OCI-LY7 (cell line): ENCODE results near the gene RNF149. TPM values are rescaled to one million over a fixed set of nuclear protein-coding genes. Genes with fewer than 3 reads are reported as not detected.

Source experiments
- Bru-seq: library from RNA; stranded (reverse); fragments of 400-500 nt; gene quantifications from one replicate; lab custom pipeline; 2021; lab: Mats Ljungman, UMichigan
- BruChase-seq, 2 experiments: library from RNA; stranded (reverse); fragments of 400-500 nt; gene quantifications; one replicate each; lab custom pipeline; 2021; lab: Mats Ljungman, UMichigan
- BruUV-seq: library from RNA; stranded (reverse); fragments of 400-500 nt; replicated peaks from 2 replicates; lab custom pipeline; 2021; lab: Mats Ljungman, UMichigan
- CTCF ChIA-PET: fragments of 300-600 bp; sonication (Branson Sonifier 250); formaldehyde crosslinking; loops from one replicate; lab custom pipeline; 2022; ENCODE audit warnings: antibody characterized with exemption; ENCODE audit not compliant: unreplicated experiment; lab: Charles Lee
- POLR2A ChIA-PET: fragments of 300-600 bp; sonication (Branson Sonifier 250); formaldehyde crosslinking; loops from one replicate; lab custom pipeline; 2022; ENCODE audit warnings: antibody characterized with exemption; lab: Charles Lee
- DNase-seq: peaks from one replicate; pipeline ENCODE4 v3.0.0-alpha.2; 2015; ENCODE audit warnings: low spot score
- H2AFZ ChIP-seq: fragments of 200-600 bp; sonication (generic), shearing (Covaris generic); 2 replicates; pipeline ENCODE4 v1.6.1; 2014; ENCODE audit warnings: mild to moderate bottlenecking, antibody characterized with exemption, low read length, moderate library complexity
- H3K27ac ChIP-seq: fragments of 200-600 bp; sonication (generic); 2 replicates; pipeline ENCODE4 v1.5.1; 2014; ENCODE audit warnings: mixed run types, low read depth, mild to moderate bottlenecking, moderate library complexity, low read length, inconsistent platforms; ENCODE audit not compliant: poor library complexity, severe bottlenecking
- H3K36me3 ChIP-seq: fragments of 200-600 bp; sonication (generic); 2 replicates; pipeline ENCODE4 v1.6.1; 2014; ENCODE audit warnings: mild to moderate bottlenecking, antibody characterized with exemption, low read length, moderate library complexity, mixed read lengths; ENCODE audit not compliant: insufficient read depth
- H3K4me1 ChIP-seq: fragments of 200-600 bp; sonication (generic); 2 replicates; pipeline ENCODE4 v1.5.1; 2014; ENCODE audit warnings: mild to moderate bottlenecking, low read length; ENCODE audit not compliant: insufficient read depth, poor library complexity, severe bottlenecking
- H3K4me2 ChIP-seq: fragments of 200-600 bp; sonication (generic); 2 replicates; pipeline ENCODE4 v1.6.1; 2014; ENCODE audit warnings: mild to moderate bottlenecking, low read length
- H3K4me3 ChIP-seq: fragments of 200-600 bp; sonication (generic); 2 replicates; pipeline ENCODE4 v1.5.1; 2014; ENCODE audit warnings: mild to moderate bottlenecking, low read depth, low read length; ENCODE audit not compliant: poor library complexity, severe bottlenecking
- H3K79me2 ChIP-seq: fragments of 200-600 bp; sonication (generic); 2 replicates; pipeline ENCODE4 v1.6.1; 2016; ENCODE audit warnings: low read depth, mild to moderate bottlenecking, low read length, moderate library complexity, mixed read lengths; ENCODE audit not compliant: insufficient read depth
- H3K9me2 ChIP-seq: fragments of 200-600 bp; sonication (generic); 2 replicates; pipeline ENCODE4 v1.6.1; 2016; ENCODE audit warnings: mild to moderate bottlenecking, low read length, mixed read lengths; ENCODE audit not compliant: insufficient read depth
- H3K9me3 ChIP-seq: fragments of 200-600 bp; sonication (generic); 2 replicates; pipeline ENCODE4 v1.6.1; 2014; ENCODE audit warnings: mild to moderate bottlenecking, mixed run types, low read length, mixed read lengths
- H4K20me1 ChIP-seq: fragments of 200-600 bp; sonication (generic); 2 replicates; pipeline ENCODE4 v1.6.1; 2014; ENCODE audit warnings: mild to moderate bottlenecking, antibody characterized with exemption, low read length, moderate library complexity, mixed read lengths; ENCODE audit not compliant: insufficient read depth
- CTCF ChIP-seq: fragments of 200-600 bp; sonication (generic); conservative IDR thresholded peaks from 2 replicates; pipeline ENCODE4 v1.5.1; 2014; ENCODE audit warnings: mild to moderate bottlenecking, antibody characterized with exemption, low read length, moderate library complexity, mixed read lengths
- EZH2phosphoT487 ChIP-seq: fragments of 200-600 bp; sonication (generic); IDR thresholded peaks from 2 replicates; pipeline ENCODE4 v1.6.1; 2018; ENCODE audit warnings: low read depth, borderline replicate concordance, mild to moderate bottlenecking, mixed run types, antibody characterized with exemption, low read length, moderate library complexity, mixed read lengths
- intact Hi-C: fragments of 100-400 bp; cut with micrococcal nuclease; formaldehyde crosslinking; loops from one replicate; pipeline ENCODE4 v1.10.0; 2022; ENCODE audit not compliant: unreplicated experiment
- long read RNA-seq: library from polyadenylated mRNA; stranded (forward); transcript quantifications from one replicate; pipeline ENCODE4 v2.0.0, GENCODE V29; 2022
- total RNA-seq, 2 experiments: library from RNA; depleted of rRNA in 1 of 2; stranded (reverse); fragments of >200 nt in 1 of 2; shearing (Covaris generic) in 1 of 2; gene quantifications; 2 replicates each; pipeline ENCODE4 v1.2.3, GENCODE V29; 2014 to 2022

The RNF149 gene
- total RNA-seq (2014; rRNA removed; shearing (Covaris generic)), result 9.0 and 10.3 TPM in 2 replicates
- 16.5 and 17.9 TPM in 2 replicates for total RNA-seq (2022)
- Bru-seq, nascent RNA, result percentile 74 among the genes with signal in this experiment
- BruChase-seq, experiment 1, labeled RNA remaining after a 6-hour chase, result percentile 73 among the genes with signal in this experiment
- percentile 75 among the genes with signal in this experiment for BruChase-seq, experiment 2, labeled RNA remaining after a 2-hour chase
- long read RNA-seq, transcript RNF149-201 (7 exons, 2,458 nt), result major isoform, 14 of 28 reads
- long read RNA-seq, partial matches to known transcripts, result 3 of 28 reads
- long read RNA-seq, other reads (novel, unspliced or antisense), result 9 of 28 reads

- CTCF ChIA-PET, result interaction anchor here (0.6 kb wide), 1 partner anchor 26 kb away, joined by 3 read pairs; no protein-coding TSS in a partner anchor
- Histone ChIP-seq H3K4me1 (peaks cover 16% of the 10 kb centered on the region), H2AFZ (peak within 1 kb of the TSS; percentile 81; the same call in 1 of the 2 replicates), H3K36me3 (no peaks in the 10 kb centered on the region), H3K4me2 (peak within 1 kb of the TSS; percentile 74), H3K9me2 (no peaks in the 10 kb centered on the region), H3K4me3 (peak within 1 kb of the TSS; percentile 69), H3K9me3 (no peaks in the 10 kb centered on the region), H3K79me2 (peaks cover 11% of the 10 kb centered on the region; the same call in 1 of the 2 replicates), H3K27ac (no peak within 1 kb of the TSS), H4K20me1 (no peaks in the 10 kb centered on the region)
- no peak for TF ChIP-seq CTCF
- TF ChIP-seq EZH2phosphoT487, result no peak
- intact Hi-C loops, result no loop called here
- POLR2A ChIA-PET, result interaction anchor here (0.6 to 2.1 kb wide), 10 partner anchors 13 to 1520 kb away, joined by 3 to 5 read pairs (median 3); no protein-coding TSS in a partner anchor
- peak; percentile 80 for DNase-seq
- no TSS peak for BruUV-seq
These were observed at the start of gene RNF149 for GRCh38 chr2:101308432-101309210. Gene RNF149 (minus strand): TSS chr2:101308701. CDS start chr2:101308588, 113 bp downstream.

- Histone ChIP-seq H3K9me3 (no peaks in the 10 kb centered on the region), H3K9me2 (no peaks in the 10 kb centered on the region), H3K27ac (no peak overlapping the region), H3K4me3 (no peak overlapping the region), H3K79me2 (no peaks in the 10 kb centered on the region), H3K36me3 (no peaks in the 10 kb centered on the region), H3K4me2 (no peak overlapping the region), H4K20me1 (no peaks in the 10 kb centered on the region), H3K4me1 (no peaks in the 10 kb centered on the region), H2AFZ (no peak overlapping the region)
- CTCF ChIA-PET, result no interaction called here
- no peak for DNase-seq
- TF ChIP-seq EZH2phosphoT487 (no peak), CTCF (no peak)
- POLR2A ChIA-PET, result interaction anchor here (0.7 kb wide), 1 partner anchor 257 kb away, joined by 8 read pairs; no protein-coding TSS in a partner anchor
- BruUV-seq, result no TSS peak
- intact Hi-C loops, result no loop called here
These were observed 48.9 kb upstream of the RNF149 start for GRCh38 chr2:101357376-101357775.
